Activated CD4-positive, alpha-beta T cell treated with anti-CD3 and anti-CD28 coated beads, Interleukin-2, Interleukin-4, amounts not matched to agents 100 ng/mL and 50 ng/mL, durations not matched to agents 16 hours and 8 hours (primary cell): ENCODE data around the gene CCDC138.

ENCODE experiments used
- DNase-seq: peaks from one replicate; pipeline ENCODE4 v3.0.0-alpha.2; 2020; ENCODE audit warnings: low spot score

CCDC138 gene

GRCh38 chr2:108825736-108826135 lies 39.2 kb downstream of the CCDC138 start:
- DNase-seq: no peak

DNA sequence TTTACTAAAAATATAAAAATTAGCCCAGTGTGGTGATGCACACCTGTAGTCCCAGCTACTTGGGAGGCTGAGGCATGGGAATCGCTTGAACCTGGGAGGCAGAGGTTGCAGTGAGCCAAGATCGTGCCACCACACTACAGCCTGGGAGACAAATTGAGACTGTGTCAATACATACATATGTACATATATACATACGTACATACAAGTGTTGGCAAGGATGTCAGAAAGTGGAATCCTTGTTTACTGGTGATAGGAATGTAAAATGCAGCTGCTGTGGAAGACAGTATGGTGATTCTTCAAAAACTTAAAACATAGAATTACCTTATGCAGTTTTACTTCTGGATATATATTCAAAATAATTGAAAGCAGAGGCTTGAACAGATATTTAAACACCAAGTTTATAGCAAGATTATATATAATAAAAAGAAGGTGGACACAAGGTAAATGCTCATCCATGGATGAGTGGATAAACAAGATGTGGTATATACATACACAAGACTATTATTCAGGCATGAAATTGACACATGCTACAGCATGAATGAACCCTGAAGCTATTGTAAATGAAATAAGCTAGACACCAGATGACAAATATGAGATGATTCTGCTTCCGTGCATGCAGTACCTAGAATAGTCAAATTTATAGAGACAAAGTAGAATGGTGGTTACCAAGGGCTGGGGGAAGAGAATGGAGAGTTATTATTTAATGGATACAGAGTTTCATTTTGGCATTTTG lies 43.2 kb downstream of the CCDC138 start:
- no peak for DNase-seq

DNA sequence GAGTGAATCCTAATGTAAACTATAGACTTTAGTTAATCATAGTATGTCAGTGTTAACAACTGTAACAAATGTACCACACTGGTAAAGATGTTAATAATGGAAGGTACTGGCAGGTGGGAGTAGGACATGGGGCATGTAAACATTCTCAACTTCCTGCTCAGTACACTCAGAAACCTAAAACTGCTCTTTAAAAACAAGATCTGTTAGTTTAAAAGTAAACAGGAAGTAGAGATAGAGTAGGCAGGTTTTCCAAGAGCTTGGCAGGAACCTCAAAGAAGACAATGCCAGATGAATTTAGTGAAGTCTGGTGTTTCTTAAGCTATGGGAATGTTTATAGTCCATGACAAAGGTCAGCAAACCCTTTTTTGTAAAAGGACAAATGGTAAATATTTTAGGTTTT lies 46.6 kb downstream of the CCDC138 start:
- no peak for DNase-seq

DNA sequence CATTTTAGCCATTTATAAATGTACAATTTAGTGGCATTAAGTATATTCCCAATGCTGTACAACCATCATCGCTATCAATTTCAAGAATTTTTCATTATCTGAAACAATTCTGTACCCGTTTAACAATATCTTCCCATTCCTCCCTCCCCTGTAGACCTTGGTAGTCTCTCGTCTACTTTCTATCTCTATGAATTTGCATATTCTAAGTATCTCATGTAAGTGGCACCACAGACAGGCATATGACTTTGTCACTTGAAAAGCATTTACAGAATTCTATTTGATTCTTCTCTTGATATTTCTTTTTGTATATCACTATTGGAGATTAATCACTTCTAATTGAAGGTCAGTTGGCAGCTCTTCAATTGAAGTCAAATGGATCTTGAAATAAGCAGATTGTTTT lies 48.0 kb downstream of the CCDC138 start:
- DNase-seq: no peak

- peak; percentile 58 for DNase-seq
Measured at GRCh38 chr2:108835040-108835439, 48.5 kb downstream of the CCDC138 start.

DNA sequence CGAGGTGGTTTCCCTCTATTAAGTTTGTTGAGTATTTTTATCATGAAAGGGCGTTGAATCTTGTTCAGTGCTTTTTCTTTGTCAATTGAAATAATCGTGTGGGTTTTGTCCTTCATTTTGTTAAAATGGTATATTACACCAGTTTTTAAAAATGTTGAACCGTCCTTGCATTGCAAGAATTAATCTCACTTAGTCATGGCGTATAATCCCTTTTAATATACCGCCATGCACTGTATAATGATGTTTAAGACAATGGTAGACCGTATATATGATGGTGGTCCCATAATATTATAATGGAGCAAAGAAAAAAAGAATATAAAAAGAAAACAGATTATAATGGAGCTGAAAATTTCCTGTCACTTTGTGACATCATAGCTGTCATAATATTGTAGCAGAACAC lies 50.6 kb downstream of the CCDC138 start:
- no peak for DNase-seq

DNA sequence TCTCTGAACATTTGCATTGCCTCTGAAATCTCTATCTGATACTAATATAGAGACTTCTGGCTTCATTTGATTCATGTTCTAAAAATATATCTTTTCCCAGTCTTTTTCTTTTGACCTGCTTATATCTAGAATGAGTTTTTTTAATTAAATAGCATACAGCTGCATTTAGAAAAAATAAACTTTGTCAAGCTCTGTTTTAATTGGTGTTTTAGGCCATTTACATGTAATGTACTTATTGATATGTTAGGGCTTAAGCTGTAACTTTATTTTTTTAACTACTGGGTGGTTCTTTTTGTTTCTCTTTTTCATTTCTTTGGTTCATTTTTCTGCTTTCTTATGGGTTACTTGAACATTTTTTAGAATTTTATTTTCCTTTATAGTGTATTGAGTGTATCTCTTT lies 54.9 kb downstream of the CCDC138 start:
- DNase-seq: no peak

- no peak for DNase-seq
Measured at GRCh38 chr2:108845923-108846322, 59.4 kb downstream of the CCDC138 start.

- no peak for DNase-seq
Measured at GRCh38 chr2:108847000-108847399, 60.4 kb downstream of the CCDC138 start.

DNA sequence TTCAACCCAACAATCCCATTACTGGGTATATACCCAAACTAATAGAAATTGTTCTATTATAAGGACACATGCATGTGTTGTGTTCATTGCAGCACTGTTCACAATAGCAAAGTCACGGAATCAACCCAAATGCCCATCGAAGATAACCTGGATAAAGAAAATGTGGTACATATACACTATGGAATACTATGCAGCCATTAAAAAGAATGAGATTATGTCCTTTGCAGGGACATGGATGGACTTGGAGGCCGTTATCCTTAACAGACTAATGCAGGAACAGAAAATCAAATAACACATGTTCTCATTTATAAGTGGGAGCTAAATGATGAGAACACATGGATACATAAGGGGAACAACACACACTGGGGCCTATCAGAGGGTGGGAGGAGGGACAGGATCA lies 65.8 kb downstream of the CCDC138 start:
- no peak for DNase-seq

DNA sequence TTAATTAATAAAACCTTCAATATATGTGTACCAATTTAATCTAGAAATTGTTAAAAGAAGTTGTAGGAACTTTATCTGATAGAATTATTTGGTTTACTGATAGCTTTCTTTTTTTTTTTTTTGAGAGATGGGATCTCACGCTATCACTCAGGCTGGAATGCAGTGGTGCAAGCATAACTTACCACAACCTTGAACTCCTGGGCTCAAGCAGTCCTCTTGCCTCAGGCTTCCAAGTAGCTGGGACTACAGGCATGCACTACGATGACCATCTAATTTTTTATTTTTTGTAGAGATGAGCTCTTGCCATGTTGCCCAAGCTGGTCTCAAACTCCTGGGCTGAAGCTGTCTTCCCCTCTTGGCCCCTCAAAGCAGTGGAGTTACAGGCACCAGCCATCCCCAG lies 66.8 kb downstream of the CCDC138 start:
- DNase-seq: no peak

DNA sequence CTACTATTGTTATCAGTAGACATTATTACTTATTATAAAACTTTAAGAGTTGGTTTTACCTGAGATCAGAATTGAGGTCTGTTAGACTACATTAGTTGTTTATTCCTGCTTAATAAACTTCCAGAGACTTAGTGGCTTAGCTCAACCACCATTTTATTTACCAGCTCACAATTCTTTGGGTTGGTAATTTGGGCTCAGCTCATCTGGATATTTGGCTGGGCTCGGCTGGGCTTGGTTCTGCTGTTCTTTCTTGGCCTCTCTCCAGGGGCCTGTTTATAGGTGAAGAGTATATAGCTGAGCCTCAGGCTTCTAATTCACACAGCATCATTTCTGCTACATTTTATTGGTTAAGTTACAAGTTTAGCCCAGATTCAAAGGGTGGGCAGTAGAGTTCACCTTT lies 67.9 kb downstream of the CCDC138 start:
- DNase-seq: no peak

- DNase-seq: no peak
Measured at GRCh38 chr2:108855194-108855593, 68.6 kb downstream of the CCDC138 start.

DNA sequence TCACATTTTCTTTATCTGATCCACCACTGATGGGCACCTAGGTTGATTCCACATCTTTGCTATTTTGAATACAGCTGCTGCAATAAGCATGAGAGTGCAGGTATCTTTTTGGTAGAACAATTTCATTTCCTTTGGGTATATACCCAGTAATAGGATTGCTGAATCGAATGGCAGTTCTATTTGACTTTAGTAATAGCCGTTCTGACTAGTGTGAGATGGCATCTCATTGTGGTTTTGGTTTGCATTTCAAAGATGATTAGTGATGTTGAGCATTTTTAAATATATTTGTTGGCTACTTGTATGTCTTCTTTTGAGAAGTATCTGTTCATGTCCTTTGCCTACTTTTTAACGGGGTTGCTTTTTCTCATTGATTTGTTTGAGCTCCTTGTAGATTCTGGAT lies 72.3 kb downstream of the CCDC138 start:
- DNase-seq: no peak

DNA sequence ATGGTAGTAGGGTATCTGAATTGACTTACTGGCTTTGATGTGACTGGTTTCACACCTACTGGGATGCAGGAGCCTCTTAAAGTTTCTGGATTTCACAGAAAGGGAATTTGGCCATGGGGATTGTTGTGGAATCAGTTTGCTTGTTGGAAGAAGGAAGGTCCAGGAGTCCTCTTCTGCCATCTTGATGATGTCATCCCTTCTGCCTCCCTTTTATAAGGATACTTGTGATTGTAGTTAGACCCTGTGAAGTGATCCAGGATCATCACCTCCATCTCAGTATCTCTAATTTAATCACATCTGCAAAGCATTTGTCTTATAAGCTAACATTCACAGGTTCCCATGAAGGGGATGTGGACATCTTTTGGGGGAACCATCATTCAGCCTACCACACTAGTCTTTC lies 79.5 kb downstream of the CCDC138 start:
- no peak for DNase-seq

DNA sequence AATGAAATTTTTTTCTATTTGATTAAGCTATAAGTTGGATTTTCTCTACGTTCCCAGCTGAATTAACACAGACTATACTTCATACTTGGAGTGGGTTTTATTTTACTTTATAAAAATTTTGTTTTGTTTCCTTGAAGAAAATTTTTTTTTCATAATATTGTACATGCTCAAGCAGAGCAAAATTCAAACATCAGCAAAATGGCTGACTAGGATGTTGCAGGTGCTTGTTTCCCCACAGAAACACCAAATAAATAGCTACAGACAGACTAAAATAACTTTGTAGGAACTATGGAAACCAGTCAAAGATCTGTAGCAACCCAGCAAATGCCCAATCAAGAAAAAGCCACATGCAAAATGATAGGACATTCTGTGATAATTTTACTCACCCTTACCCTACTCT lies 82.3 kb downstream of the CCDC138 start:
- no peak for DNase-seq

GRCh38 chr2:108869542-108869941 lies 83.0 kb downstream of the CCDC138 start:
- DNase-seq: no peak

DNA sequence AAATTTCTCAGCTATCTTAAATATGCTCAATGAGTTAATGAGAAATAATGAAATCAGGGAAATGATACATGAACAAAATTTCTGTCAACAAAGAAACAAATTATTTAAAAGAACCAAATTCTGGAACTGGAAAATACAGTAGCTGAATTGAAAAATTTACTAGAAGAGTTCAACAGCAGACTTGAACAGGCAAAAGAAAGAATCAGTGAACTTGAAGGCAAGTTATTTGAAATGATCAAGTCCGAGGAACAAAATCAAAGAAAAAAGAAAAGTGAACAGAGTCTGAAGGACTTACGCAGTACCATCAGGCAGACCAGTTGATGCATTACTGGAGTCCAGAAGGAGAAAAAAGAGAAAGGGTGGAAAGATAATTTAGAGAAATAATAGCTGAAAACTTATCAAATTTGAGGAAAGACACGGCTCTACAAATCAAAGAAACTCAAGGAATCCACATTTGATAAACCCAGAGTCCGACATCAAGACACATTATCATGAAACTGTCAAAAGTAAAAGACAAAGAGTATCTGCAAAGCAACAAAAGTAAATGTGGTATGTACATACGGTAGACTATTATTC lies 83.6 kb downstream of the CCDC138 start:
- DNase-seq: no peak

- DNase-seq: no peak
Measured at GRCh38 chr2:108877506-108877905, 90.9 kb downstream of the CCDC138 start.

DNA sequence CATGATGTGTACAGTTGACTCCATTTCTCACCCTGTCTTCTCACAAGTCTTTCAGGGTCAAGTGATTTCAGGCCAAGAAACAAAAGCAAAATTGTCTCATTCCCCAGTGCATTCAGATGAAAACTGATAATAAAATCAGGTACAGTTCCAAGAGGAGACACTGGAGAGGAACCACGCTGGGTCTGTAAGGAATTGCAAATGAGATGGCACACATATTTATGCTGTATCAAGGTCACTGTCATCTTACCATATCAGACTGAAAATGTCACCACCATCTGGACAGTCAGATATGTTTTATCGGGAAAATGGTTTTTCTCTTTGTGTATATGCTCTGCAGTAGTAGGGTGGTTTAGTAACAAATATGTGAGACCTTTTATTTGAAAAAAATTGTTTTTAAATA lies 91.7 kb downstream of the CCDC138 start:
- no peak for DNase-seq

DNA sequence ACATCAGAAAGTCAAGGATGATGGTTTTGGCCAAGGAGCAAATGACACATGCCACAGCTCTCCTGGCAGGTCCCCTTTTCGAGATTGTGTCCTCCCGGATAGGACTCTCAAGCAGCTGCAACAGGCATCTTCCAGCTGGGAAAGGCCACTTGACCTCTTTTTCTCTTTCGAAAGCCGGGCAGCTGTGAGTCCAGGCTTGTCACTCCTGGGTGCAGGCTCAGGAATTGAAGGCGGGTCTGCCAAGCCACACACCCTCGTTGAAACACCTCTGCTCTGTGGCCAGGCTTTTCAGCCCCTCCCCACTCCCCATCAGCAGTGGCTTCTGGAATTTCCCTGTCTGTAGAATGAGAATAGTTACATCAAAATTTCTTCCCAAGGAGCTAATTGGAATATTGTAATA lies 98.0 kb downstream of the CCDC138 start:
- no peak for DNase-seq

GRCh38 chr2:108889907-108890306 lies 103.3 kb downstream of the CCDC138 start:
- no peak for DNase-seq

DNA sequence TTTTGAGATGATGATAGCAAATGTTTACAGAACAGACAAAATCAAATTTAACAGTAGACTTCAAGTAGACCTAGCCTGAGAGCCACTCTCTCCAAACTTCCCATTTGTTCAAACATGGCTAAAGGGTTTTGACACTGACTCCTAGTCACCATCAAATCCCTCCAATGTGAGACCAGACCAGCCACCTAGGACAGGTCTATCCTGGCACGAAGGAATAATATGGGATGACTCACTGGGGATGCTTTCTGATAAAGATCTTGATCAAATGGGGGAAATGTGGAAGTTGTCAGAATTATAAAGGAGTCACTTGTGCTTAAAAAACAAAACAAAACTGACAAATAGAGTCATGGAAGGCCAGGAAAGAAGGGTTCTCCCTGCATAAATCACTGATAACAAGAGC lies 106.7 kb downstream of the CCDC138 start:
- DNase-seq: no peak

GRCh38 chr2:108894766-108895165 lies 108.2 kb downstream of the CCDC138 start:
- DNase-seq: no peak
